Measurements from ENCODE around the gene PTPRK.
"Not testable (repeated sequence)": the region's sequence is repeated elsewhere in the genome, so short reads cannot be mapped to it uniquely, and the experiment has no call there.

PTPRK gene

DNA sequence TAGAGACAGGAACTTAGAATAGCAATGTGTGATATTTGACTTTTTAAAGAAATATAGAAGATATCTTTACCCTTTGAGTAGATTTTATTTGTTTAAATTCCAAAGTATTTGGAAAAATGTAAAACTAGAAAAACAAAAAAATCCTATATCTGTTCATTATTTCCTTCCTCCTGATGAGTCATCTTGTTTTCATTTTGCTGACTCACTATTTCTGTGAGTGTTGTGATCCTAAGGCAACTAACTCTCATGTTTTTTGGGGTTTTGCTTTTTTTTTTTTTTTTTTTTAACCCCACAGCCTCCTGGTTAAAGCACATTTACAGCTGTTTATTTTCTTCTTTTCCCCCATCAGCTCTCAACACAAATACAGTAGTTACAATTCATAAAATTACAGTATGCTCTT lies 581.7 kb downstream of the PTPRK start:
- DNase-seq = peak; percentile 42

DNA sequence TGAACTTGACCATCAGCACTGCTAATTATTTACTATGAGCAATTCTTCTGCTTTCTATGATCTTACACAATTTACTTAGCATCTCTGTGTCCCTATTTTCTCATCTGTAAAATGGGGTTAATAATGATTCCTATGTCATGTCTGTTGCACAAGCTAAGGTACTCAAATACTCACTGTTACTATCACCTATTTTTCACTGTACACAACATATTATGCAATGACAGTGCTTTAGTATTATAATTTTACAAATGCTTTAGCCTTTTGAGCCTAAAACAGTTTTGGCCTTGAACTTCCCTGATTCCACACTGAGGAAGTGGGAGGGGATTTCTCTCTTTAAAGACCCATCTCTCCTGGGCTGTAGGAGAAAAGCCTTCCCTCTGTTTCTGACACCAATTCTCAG lies 582.7 kb downstream of the PTPRK start:
- DNase-seq = no peak

DNA sequence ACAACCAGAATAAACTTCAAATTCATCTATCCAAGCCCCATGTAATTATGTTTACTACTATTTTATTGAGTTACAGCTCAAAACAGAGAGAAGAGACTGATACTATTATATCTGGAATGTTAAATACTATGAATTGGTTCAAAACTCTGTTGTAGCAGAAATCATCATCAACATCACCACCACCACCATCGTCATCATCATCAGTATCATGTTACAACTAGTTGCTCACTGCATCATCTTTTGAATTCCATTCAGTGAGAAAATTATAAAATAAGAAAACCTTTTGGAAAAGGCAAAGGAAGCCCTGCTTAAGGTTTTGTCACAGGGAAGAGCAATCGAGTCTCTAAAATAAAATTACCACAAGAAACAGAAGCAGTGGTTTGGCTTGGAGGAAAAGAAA lies 583.3 kb downstream of the PTPRK start:
- DNase-seq = no peak

DNA sequence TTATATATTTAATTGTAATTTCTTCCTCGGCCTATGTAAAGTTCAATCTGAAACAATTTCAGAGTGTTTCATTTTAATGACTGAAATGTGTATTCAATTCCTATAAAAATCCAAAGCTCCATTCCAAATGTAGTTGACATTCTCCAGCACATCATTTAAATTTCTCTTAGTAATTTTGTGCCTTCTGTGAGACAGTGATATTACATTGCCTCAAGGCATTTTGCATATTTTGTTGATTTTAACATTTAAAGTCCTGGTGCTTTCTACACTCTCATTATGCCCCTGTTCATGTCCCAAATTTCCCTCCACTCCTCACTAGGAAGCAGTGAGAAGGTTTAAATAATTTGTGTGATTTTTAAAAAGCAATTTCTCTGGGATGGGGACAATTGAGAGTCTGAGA lies 585.4 kb downstream of the PTPRK start:
- no peak for DNase-seq

DNA sequence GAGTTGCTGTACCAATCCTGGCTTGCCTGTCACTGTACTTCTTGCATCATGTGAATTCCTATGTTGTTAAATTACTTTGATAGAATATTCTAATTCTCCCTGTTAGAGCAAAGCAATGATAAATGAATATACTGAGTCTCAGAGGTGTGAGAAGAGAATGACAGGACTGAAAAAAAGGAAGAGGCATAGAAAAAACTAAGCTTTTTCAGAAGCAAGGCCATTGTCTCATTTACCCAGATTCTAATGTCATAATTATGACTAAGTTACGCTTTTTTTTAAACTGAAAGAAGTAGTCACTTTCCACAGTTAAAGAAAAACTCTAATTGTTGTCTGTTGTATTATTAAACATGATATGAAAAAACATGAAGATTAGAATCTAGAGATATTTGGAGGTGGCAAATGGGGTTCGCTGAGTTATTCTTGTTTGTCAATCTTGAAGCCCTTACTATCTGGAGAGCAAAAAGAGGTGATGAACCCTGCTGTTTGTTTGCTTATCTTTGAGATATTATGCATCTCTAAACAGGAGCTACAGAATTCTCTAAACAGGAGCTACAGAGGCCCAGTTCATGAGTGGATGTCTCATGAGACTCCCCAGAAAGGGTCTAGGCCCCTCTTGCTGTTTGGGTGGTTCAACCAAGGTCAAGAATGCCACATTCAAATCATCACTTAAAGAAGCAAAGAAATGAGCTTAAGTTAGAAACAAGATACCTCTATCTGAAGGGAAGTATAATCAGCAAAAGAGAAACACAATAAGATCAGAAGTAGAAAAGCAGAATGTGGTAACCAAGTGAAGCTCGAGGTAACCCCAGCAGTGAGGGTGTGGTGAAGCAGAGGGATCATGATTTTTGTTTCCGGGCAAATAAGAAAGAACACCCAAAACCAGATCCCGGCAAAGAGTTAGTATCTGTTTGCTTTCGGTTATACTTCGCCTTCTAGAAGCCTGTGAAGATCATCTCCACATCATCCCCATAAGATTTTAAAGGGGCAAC lies 586.3 kb downstream of the PTPRK start:
- peak; percentile 75 for DNase-seq

DNA sequence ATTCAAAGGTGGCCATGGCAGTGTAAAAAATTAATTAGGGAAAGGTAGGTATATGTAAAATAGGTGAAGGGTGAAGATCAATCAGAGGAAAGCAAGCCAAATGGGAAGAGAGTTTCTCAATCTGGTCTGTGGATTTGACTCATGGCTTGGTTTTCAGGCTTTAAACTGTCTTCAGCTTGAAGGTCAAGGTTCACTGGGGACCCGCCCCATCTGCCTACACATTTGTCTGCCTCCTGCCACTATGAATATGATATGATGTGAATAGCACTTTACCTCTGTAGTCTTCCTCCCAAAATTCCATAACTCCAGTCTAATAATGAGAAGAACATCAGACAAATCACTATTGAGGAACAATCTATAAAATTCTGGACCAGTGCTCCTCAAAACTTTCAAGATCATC lies 587.3 kb downstream of the PTPRK start:
- no peak for DNase-seq

DNA sequence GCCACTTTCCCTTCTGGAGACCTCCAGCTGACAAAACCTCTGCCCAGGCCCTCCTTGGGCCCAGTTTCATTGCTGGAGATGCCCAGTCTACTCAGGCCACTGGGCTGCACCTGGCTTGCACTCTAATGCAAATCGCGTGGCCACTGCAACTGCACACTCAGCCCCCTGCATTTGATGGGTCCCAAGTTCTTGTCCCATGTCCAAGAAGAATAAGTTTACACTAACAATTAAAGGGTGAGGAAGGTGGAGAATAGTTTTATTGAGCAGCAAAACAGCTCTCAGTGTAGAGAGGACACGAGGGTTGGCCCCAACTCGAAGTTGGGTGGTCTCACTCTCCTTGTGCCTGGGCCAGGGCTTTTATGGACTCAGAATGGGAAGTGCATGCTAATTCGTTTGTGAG lies 587.7 kb downstream of the PTPRK start:
- no peak for DNase-seq

DNA sequence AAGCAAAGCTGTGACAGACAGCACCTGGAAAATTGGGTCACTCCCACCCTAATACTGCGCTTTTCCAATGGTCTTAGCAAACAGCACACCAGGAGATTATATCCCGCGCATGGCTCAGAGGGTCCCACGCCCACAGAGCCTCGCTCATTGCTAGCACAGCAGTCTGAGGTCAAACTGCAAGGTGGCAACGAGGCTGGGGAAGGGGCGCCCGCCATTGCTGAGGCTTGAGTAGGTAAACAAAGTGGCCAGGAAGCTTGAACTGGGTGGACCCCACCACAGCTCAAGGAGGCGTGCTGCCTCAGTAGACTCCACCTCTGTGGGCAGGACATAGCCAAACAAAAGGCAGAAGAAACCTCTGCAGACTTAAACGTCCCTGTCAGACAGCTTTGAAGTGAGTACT lies 594.0 kb downstream of the PTPRK start:
- not testable (repeated sequence) for DNase-seq

DNA sequence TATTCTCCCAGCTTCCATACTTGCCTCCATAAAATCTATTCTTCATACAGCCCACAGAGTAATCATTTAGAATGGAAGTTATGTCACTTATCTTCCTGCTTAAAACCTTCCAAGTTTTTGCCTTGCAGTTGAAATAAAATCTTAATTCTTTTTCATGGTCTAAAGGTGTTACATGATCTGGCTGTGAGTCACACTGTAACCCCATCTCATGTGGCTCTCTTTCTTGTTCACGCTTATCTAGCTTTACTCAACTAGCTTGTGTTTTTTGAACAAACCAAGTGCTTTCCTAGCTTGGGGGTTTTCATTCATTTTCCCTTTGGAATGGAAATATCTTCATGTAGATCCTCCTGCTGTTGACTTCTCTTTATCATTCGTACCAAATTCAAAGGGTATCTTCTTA lies 596.0 kb downstream of the PTPRK start:
- no peak for DNase-seq

DNA sequence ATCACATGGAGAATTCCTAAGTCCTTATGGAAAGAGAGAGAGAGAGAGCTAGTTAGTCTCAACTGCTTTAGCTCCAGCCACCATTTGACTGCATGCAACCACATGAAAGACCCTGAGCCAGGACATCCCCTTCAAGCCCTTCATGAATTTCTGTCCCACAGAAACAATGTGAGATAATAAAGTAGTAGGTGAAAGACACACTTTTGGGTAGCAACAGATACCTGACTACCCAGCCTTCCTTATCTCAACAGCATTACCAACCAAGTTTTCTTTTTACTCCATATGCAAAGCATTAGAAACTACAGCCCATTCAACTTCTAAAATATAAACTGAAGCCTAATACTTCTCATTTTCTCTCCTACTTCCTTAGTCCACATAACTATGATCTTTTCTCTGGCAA lies 596.4 kb downstream of the PTPRK start:
- no peak for DNase-seq

DNA sequence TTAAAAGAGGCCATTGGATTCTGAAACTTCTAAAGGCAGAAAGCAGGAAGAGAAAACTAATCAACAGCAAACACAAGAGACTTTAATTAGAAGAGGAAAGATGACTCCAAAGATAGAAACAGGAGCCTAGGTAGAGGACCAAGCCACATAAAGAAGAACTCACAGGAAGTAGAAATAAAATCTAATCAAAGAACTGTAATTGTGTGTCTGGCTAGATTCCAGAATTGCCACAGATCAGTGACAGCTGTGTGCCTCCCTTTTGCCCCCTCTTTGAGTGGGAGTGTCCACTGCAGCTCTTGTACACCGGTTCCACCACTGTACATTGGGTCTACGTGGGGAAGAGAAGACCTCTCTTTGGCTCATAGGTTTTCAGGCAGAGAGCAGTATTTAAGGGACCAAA lies 597.3 kb downstream of the PTPRK start:
- peak; percentile 36 for DNase-seq

DNA sequence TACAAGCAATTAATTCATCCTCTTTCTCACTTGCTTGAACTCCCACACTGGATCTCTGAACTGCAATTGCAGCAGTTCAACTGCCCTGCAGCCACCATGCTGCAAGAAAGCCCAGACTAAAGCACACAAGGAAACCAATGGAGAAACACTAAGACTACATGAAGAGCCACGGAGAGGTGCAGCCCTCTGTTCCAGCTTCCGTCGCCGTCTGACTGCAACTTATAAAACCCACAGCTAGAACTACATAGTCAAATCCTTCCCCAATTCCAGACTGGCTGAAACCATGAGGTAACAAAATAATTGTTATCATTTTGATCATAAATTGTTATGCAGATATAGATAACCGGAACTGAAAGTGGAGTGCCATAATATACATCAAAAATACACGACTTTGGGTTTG lies 598.4 kb downstream of the PTPRK start:
- no peak for DNase-seq

DNA sequence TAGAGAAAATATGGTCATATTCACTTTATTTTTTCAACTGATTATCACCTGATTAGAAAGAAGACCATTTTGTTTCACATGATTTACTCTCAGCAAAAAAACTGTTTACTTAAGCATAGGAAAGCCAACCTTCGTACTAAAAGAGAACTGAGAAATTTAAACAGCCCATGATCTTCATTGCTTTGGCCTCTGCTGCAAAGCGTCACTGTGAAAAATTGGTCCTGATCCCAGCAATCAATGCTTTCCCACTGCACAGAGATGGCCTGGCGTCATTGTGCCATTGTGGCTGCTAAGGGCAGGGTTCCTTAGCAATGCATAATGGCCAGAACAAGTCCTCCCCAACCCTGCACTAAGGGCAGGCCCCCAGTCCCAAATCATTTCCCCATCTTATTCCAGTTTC lies 599.6 kb downstream of the PTPRK start:
- DNase-seq = no peak
